IPS-18c (cell line): ENCODE data around the gene ITGB8.

Experiments
- H3K4me3 ChIP-seq: 2 replicates; pipeline ENCODE4 v1.7.0; 2013; ENCODE audit warnings: low read depth, mild to moderate bottlenecking, low read length, moderate library complexity; ENCODE audit not compliant: insufficient read depth
- H3K9me3 ChIP-seq: one replicate; pipeline ENCODE4 v1.6.1; 2013; ENCODE audit warnings: mild to moderate bottlenecking, low read length, moderate library complexity; ENCODE audit not compliant: control insufficient read depth, insufficient read depth

The ITGB8 gene

GRCh38 chr7:20458521-20458920 lies 127.8 kb downstream of the ITGB8 start:
- no peak overlapping the region for H3K4me3 ChIP-seq
- H3K9me3 ChIP-seq = no peaks in the 10 kb centered on the region

GRCh38 chr7:20459419-20459818 lies 128.7 kb downstream of the ITGB8 start:
- Histone ChIP-seq H3K4me3 (no peak overlapping the region), H3K9me3 (no peaks in the 10 kb centered on the region)

GRCh38 chr7:20464891-20465290 lies 134.2 kb downstream of the ITGB8 start:
- Histone ChIP-seq H3K4me3 (no peak overlapping the region), H3K9me3 (no peaks in the 10 kb centered on the region)
